ENCODE results near the gene ADRM1.

Gene ADRM1

GRCh38 chr20:62342910-62343309 is 40.1 kb downstream of the ADRM1 start:
- DNase-seq, result no peak

GRCh38 chr20:62344092-62344491 is 41.3 kb downstream of the ADRM1 start:
- DNase-seq, result no peak

GRCh38 chr20:62344782-62345181 is 42.0 kb downstream of the ADRM1 start:
- DNase-seq, result no peak

GRCh38 chr20:62345681-62346370 is 43.0 kb downstream of the ADRM1 start:
- no peak for DNase-seq

GRCh38 chr20:62346398-62347150 is 43.8 kb downstream of the ADRM1 start:
- DNase-seq, result no peak

GRCh38 chr20:62347151-62347404 is 44.3 kb downstream of the ADRM1 start:
- DNase-seq, result no peak

GRCh38 chr20:62347445-62347844 is 44.6 kb downstream of the ADRM1 start:
- no peak for DNase-seq

- DNase-seq, result no peak
Measured at GRCh38 chr20:62348604-62349003, 45.8 kb downstream of the ADRM1 start.

GRCh38 chr20:62349556-62350097 is 46.8 kb downstream of the ADRM1 start:
- no peak for DNase-seq

- DNase-seq, result no peak
Measured at GRCh38 chr20:62350098-62350628, 47.4 kb downstream of the ADRM1 start.

- no peak for DNase-seq
Measured at GRCh38 chr20:62350629-62351422, 48.0 kb downstream of the ADRM1 start.

GRCh38 chr20:62351469-62352401 is 48.9 kb downstream of the ADRM1 start:
- no peak for DNase-seq

GRCh38 chr20:62352402-62353288 is 49.8 kb downstream of the ADRM1 start:
- no peak for DNase-seq

GRCh38 chr20:62353289-62354030 is 50.7 kb downstream of the ADRM1 start:
- no peak for DNase-seq

- no peak for DNase-seq
Measured at GRCh38 chr20:62354031-62354808, 51.4 kb downstream of the ADRM1 start.

- no peak for DNase-seq
Measured at GRCh38 chr20:62354811-62355341, 52.1 kb downstream of the ADRM1 start.

GRCh38 chr20:62355516-62355877 is 52.7 kb downstream of the ADRM1 start:
- no peak for DNase-seq

- DNase-seq, result no peak
Measured at GRCh38 chr20:62355878-62356588, 53.2 kb downstream of the ADRM1 start.
